SHP77 treated with DMSO at 0.1 percent for 48 hours (cell line): ENCODE measurements around the gene RNF135.
"Not testable (repeated sequence)": the region's sequence is repeated elsewhere in the genome, so short reads cannot be mapped to it uniquely, and the experiment has no call there.

Experiments
- DNase-seq: peaks from one replicate; lab custom pipeline; 2025; lab: John Stamatoyannopoulos, UW

Gene RNF135, protein sequence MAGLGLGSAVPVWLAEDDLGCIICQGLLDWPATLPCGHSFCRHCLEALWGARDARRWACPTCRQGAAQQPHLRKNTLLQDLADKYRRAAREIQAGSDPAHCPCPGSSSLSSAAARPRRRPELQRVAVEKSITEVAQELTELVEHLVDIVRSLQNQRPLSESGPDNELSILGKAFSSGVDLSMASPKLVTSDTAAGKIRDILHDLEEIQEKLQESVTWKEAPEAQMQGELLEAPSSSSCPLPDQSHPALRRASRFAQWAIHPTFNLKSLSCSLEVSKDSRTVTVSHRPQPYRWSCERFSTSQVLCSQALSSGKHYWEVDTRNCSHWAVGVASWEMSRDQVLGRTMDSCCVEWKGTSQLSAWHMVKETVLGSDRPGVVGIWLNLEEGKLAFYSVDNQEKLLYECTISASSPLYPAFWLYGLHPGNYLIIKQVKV

DNA sequence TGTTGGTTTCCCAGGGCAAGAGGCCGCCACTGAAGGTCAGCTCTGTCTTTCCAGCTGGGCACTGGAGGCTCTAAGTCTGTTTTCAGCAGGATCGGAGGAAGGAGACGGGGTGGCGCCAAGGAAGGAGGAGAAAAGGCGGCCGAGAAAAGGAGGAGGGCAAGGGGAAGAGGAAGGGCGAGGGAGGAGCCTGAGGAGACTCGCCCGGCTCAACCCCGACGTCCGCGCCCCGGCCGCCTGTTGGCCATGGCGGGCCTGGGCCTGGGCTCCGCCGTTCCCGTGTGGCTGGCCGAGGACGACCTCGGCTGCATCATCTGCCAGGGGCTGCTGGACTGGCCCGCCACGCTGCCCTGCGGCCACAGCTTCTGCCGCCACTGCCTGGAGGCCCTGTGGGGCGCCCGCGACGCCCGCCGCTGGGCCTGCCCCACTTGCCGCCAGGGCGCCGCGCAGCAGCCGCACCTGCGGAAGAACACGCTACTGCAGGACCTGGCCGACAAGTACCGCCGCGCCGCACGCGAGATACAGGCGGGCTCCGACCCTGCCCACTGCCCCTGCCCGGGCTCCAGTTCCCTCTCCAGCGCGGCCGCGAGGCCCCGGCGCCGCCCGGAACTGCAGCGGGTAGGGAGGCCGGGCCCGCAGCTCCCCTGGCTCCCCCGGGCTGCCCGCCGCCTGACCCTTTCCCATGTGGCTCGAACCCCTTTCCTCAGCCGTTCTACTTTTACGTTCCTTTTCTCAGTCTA, at the start of gene RNF135:
RNF135 (plus strand) TSS at position 209 of the 737 bp plus-strand sequence; CDS start at position 244, 35 bp downstream.
- DNase-seq: no peak

DNA sequence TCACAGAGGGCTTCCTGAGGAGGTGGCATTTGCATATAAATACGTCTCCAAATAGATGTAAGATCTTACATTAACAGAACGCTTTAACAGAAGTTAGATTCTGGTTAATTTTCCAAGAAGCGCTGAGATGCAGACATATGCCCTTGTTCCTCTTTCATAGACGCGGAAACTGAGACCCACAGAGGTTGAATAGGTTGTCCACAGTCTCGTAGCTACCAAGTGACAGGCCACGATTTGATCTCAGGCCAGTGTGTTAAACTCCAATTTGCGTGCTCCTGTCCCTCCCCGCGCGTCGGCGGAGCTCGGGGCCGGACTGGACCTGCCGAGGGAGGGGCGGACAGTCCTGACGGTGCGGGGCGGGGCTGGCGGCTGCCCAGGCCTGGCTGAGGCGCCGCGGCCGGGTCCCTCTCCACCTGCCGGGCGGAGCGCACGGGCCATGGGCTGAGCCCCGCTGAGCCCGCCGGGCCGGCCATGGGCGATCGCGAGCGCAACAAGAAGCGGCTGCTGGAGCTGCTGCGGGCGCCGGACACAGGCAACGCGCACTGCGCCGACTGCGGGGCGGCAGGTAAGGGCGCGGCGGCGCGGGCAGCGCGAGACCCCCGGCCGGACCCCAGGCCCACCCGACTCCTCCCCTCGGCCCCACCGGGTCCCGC, 49.2 kb upstream of the RNF135 start, which contains the start of gene ADAP2:
ADAP2 (plus strand) TSS at position 402 of the 653 bp plus-strand sequence; CDS start at position 472, 70 bp downstream.
- no peak for DNase-seq

DNA sequence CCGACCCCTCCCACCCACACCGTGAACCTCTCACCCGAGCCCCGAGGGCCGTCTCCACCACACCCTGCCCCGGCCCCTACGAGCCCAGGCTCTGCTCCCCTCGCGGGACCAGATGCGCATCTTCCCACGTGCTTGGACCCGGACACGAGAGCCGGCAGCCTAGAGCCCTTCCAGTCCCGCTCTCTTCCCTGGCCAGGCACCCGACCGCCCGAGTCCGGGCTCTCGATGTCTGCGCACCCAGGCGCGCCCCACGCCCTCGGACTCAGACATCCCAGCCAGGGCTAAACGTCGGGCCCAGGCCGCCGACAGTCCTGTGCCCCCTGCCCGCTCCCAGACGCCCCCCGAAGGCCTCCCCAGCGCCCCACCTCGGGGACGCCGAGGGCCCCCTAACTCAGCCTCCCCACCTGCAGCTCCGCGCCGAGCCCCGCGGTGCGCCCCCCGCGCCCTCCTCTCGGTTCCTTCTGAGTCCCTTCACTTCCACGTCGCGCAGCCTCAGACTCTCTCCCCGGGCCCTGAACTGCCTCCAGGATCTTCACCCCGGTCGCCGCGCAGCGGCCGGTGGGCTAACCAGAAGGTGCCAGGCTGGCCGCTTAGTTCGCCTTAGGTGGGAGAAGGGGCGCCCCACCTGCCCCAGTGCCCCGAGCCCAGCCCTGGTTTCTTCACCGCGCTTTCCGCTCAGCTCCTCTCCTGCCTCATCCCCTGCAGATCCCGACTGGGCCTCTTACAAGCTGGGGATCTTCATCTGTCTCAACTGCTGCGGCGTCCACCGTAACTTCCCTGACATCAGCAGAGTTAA, 48.4 kb upstream of the RNF135 start:
- no peak for DNase-seq

DNA sequence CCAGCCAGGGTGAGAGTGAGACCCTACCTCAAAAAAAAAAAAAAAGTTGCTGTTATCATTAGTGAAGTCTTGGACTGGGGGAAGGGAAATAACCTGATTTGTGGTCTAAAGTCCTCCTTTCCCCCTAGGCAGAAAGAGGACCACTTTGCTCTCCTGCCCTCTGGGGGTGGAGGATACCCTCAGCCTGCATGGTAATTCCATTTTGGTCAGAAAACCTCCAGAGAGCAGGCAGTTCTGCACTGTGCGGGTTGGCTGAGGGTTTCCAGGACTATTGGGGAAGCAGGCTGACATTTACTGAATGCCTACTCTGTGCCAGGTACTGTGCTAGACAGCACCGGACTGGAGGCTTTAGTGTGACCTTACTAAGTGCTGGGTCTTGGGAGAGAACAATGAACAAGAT, 46.5 kb upstream of the RNF135 start:
- no peak for DNase-seq

DNA sequence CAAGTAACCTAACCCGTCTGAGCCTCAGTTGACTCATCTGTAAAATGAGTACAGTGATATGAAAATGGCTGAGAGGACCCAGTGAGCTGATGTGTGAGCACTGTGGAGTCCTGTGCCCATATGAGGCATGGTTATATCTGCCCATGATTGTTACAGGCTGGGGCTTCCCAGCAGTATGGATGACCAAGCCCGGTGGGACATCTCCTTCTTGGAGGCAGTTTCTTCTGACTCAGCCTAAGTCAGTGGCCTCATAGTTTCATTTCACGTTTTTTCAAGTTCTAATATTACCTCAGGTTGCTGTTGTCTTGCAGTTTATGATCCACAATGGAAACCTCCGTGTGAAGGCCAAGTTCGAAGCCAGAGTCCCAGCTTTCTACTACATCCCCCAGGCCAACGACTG, 44.3 kb upstream of the RNF135 start:
- no peak for DNase-seq

DNA sequence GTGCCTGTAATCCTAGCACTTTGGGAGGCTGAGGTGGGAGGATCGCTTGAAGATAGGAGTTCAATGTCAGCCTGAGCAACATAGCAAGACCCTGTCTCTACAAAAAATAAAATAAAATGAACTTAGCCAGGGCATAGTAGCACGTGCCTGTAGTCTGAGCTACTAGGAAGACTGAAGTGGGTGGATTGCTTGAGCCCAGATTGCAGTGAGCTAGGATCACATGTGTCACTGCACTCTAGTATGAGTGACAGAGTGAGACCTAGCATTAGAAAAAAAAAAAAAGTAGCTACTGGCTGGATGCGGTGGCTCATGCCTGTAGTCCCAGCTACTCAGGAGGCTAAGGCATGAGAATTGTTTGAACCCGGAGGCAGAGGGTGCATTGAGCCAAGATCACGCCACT, 43.1 kb upstream of the RNF135 start:
- DNase-seq: no peak

DNA sequence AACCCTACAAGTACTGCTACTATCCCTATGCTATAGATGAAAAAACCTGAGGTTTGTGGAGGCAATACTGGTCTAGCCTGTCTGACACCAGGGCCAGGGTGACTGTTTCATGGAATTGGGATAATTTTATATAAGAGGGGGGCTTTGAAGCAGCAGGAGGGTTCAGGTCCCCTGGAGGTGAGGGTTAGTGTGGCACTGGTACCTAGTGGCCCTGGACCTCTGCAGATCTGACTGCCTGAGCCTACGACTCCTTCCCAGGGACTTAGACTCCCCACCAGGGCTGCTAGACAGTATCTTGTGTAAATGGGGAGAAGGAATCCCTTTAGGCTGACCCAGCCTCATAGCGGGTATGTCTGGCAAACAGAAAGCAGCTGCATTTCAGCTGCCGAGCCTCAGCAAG, 42.3 kb upstream of the RNF135 start:
- DNase-seq: no peak

DNA sequence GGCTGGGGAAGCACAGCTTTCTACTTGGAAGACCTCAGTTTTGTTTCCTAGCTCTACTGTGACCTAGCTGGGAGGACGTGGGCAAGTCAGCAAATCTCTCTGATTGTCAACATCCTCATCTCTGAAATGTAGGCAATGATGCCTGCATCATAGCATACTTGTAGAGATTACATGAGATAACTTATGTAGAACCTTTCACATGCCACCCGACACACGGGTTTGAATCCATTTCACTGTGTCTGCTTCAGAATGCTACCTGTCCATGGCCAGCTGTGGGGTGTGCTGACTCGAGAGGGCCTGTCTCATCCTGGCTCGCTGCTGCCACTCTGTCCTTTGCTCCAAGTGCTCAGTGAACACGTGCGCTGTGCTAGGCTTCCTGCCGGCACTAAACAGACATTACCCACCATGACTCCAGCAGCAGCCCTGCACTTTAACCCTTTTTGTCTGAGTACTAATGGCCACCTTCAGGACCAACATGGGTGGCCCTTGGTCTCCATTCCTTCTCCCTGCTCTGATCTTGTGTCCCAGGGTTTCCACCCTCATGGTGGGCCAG, 41.7 kb upstream of the RNF135 start:
- no peak for DNase-seq

DNA sequence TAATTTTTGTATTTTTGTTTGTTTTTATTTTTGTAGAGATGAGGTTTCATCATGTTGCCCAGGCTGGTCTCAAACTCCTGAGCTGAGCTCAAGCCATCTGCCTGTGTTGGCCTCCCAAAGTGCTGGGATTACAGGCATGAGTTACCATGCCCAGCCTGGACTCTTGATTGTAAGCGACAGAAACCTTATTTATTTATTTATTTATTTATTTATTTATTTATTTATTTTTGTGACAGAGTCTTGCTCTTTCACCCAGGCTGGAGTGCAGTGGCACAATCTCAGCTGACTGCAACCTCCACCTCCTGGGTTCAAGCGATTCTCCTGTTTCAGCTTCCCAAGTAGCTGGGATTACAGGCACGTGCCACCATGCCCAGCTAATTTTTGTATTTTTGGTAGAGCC, 41.0 kb upstream of the RNF135 start:
- not testable (repeated sequence) for DNase-seq

DNA sequence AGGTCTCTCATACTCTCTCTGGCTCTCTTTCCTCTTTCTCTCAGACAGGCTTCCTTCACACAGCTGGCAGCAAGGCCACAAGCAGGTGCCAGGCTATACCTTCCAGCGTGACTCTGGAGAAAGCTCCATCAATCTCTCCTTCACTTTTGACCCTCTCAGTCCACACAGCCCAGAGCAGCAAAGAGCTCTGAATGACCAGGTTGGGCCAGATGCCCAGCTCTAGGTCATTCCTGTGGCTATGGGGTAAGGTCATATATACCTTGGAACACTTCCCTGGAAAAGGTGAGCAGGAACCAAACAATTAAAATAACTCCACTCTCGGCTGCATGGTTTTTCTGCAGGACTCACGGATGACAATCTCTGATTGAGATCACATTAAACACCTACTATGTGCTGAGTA, 40.3 kb upstream of the RNF135 start:
- DNase-seq: no peak

DNA sequence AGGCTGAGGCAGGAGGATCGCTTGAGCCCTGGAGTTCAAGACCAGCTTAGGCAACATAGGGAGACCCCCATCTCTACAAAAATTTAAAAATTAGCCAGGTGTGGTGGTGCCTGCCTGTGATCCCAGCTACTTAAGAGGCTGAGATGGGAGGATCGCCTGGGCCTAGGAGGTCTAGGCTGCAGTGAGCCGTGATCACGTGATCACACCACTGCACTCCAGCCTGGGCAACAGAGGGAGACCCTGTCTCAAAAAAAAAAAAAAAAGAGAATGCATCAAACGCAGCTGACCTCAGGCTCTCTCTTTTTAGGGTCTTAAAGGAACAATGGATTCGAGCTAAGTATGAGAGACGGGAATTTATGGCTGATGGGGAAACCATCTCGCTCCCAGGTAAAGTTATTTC, 39.3 kb upstream of the RNF135 start:
- not testable (repeated sequence) for DNase-seq

DNA sequence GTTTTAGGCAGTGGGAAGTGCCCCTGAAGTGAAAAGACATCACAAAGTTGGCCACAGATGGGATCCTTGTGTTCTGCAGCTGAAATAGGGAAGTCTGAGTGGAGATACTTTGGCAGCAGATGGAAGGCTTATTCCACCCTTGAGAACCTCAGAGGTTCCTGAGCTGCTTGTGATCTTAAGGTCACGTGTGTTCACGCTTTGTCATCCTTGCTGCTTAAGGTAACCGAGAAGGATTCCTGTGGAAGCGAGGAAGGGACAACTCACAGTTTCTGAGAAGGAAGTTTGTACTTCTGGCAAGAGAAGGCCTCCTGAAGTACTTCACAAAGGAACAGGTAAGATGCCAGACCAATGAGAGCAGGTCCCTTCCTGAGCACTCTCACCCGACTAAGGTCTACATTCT, 36.9 kb upstream of the RNF135 start:
- no peak for DNase-seq

DNA sequence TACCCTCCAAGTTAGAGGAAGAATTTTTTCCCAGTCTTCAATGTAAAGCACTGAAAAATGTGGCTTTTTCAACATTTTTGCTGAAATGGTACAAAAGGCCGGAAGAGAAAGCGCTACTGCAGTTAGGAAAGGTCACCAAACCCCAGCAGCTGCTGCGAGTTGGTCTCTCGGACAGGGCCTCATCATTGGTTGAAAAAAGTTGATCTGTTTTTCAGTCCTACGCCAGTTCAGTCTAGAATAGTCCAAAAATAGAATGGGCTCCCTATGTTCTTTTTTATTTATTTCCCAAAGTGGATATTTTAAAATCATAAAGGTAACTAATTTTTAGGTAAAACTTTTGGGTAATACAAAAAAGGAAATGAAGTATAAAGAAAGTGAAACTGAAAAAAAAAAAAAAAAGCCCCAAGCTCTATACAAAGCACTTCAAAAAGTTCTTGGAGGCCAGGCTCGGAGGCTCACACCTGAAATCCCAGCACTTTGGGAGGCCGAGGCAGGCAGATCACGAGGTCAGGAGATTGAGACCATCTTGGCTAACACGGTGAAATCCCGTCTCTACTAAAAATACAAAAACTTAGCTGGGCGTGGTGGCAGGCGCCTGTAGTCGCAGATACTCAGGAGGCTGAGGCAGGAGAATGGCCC, 31.7 kb upstream of the RNF135 start:
- no peak for DNase-seq

DNA sequence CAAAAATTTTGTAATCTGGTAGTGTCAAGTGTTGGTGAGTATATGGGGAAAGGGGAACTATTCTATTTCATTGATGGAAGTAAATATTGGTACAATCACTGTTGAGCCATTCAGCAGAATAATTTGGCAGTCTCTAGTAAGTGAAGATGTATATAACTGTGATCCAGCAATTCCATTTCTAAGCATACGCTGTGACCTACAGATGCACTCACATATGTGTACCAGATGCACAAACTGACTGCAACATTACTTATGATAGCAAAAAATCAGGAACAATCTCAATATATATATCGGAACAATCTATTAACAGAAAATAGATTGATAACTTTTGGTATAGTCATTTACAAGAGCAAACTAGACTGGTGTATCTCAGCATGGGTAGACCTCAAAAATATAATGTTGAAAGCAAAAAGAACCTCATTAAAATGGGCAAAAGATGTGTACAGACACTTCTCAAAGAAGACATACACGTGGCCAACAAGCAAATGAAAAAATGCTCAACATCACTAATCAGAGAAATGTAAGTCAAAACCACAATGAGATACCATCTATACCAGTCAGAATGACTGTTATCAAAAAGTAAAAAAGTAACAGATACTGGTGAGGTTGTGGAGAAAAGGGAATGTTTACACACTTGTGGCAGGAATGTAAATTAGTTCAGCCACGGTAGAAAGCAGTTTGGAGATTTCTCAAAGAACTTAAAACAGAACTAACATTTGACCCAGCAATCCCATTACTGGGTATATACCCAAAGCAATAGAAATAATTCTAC, 28.3 kb upstream of the RNF135 start:
- DNase-seq: no peak

DNA sequence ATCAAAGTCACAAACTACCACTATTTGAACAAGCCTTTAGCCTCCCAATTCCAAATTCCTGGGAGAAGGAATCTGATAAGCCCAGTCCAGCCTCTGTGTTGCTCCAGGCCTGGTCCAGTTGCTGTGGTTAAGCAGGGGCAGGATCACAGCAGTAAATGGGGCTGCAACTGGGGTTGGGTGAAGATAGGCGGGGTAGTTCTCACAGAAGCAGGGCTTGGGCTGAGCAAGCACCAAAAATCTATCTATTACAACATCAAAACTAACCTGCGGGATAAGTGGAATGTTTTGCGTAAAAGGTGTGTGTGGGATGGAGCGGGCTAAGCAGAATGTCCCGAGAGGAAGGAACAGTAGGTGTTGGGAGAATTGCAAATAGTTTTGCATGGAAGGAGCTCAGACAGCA, 23.0 kb upstream of the RNF135 start:
- no peak for DNase-seq

DNA sequence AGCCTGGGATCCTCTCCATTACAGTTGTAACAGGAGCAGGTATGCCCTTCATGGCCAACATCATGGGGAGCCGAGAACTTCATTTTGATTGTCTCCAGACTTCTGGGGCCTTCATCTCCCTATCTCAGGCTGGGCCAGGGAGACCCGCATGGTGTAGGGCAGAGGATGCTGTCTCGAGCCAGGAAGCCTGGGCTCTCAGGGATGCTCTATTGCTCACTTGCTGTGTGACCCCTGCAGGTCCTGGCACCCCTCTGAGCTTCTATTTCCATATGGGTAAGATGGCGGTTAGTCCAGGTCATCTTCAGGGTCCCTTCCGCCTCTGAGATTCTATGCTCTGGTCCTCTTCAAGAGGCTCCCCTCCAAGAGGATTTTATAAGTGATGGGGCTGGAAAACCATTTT, 20.6 kb upstream of the RNF135 start:
- no peak for DNase-seq

DNA sequence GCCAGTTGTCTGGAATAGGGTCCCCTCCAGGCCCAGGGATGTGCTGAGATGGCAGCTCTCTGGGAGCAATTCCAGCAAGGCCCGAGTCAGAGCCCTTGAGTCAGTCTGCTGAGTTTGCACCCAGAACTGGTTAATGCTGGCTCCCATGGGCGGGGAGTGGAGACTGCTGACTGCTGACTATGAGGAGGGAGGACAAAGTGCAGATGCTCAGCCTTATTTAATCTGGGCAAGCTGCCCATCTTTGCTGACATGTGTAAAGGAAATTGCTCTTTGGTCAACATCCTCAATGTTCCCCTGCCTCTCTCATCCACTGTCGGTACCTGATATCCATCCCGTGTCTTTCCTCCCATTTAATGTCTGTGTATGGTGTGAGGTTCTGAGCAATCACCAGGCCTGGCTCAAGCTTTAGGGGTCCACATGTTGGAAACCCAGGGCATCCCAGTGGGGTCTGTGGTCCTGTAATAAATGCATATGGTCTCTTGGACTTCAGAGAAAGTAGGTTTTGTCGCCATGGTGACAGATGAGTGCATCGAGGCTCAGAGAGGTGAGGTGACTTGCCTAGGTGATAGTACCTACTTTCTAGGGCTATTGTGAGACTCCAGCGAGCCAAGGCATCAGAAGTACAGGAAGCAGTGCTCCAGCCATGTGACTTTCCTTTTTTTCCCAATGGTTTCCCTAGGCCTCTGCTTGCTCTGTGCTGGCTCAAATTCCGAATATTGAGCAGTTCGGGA, 20.0 kb upstream of the RNF135 start:
- DNase-seq: peak; percentile 37

DNA sequence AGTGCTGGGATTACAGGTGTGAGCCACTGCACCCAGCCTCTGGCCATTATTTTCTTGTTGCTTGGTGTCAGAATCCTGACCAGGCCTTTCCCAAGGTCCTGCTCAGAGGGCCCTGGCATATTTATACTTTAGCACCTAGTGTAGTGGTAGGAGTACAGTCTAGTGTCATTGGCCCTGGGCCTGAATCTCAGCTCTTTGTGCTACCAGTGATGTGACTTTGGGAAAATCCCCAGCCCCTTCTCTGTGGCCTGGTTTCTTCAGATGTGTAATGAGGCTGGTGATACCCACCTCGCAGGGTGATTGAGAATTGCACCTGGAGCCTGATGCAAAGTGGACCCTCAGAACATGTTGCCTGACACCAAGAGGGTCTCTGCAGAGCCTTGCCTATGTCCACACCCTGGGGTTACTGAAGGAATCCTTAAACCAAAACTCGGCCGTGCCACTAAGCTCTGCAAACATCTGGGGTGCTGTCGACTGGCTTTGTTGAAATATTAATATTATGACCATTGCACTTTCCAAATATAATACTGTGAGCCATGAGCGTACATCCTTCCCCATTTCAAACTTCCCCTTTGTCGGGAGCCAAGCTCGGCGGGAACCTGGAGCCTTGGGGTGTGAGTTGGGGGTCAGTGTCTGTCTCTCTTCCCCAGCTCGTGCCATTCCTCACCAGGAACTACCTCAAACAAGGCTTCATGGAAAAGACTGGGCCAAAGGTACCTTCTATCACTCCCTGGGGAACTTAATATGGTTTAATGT, 18.0 kb upstream of the RNF135 start:
- no peak for DNase-seq
